ENCODE data around the gene OR52A1.
"Not testable (repeated sequence)": the region's sequence is repeated elsewhere in the genome, so short reads cannot be mapped to it uniquely, and the experiment has no call there.

OR52A1 gene

GRCh38 chr11:5154657-5155056 lies at the start of gene OR52A1:
Gene OR52A1, minus strand, starts transcription at chr11:5154757. Its CDS starts 2,388 bp downstream, at chr11:5152369.
- no peak for DNase-seq (ENCODE audit: low spot score)

GRCh38 chr11:5203366-5203765 lies 48.8 kb upstream of the OR52A1 start:
- no peak for DNase-seq (ENCODE audit: low spot score)

- DNase-seq (ENCODE audit: low spot score): no peak
Measured at GRCh38 chr11:5200582-5200981, 46.0 kb upstream of the OR52A1 start, which contains the start of gene OR51V1. Gene OR51V1, minus strand, starts transcription at chr11:5200682. Its CDS starts 0 bp downstream, at chr11:5200682.

GRCh38 chr11:5198285-5198684 lies 43.7 kb upstream of the OR52A1 start:
- DNase-seq (ENCODE audit: low spot score): no peak

- DNase-seq (ENCODE audit: low spot score): no peak
Measured at GRCh38 chr11:5197536-5197935, 43.0 kb upstream of the OR52A1 start.

- no peak for DNase-seq (ENCODE audit: low spot score)
Measured at GRCh38 chr11:5196731-5197130, 42.2 kb upstream of the OR52A1 start.

- no peak for DNase-seq (ENCODE audit: low spot score)
Measured at GRCh38 chr11:5196067-5196466, 41.5 kb upstream of the OR52A1 start.

GRCh38 chr11:5192738-5193137 lies 38.2 kb upstream of the OR52A1 start:
- no peak for DNase-seq (ENCODE audit: low spot score)

- DNase-seq (ENCODE audit: low spot score): no peak
Measured at GRCh38 chr11:5188201-5188600, 33.6 kb upstream of the OR52A1 start.

GRCh38 chr11:5178046-5178837 lies 23.7 kb upstream of the OR52A1 start:
- DNase-seq (ENCODE audit: low spot score): no peak

GRCh38 chr11:5174934-5175333 lies 20.4 kb upstream of the OR52A1 start:
- no peak for DNase-seq (ENCODE audit: low spot score)

GRCh38 chr11:5171856-5172255 lies 17.3 kb upstream of the OR52A1 start:
- no peak for DNase-seq (ENCODE audit: low spot score)

- DNase-seq (ENCODE audit: low spot score): not testable (repeated sequence)
Measured at GRCh38 chr11:5165898-5166297, 11.3 kb upstream of the OR52A1 start.

GRCh38 chr11:5164807-5165206 lies 10.2 kb upstream of the OR52A1 start:
- DNase-seq (ENCODE audit: low spot score): not testable (repeated sequence)

GRCh38 chr11:5161045-5161444 lies 6.5 kb upstream of the OR52A1 start:
- not testable (repeated sequence) for DNase-seq (ENCODE audit: low spot score)

GRCh38 chr11:5160217-5160616 lies 5.7 kb upstream of the OR52A1 start:
- DNase-seq (ENCODE audit: low spot score): not testable (repeated sequence)

GRCh38 chr11:5159806-5160205 lies 5.2 kb upstream of the OR52A1 start:
- DNase-seq (ENCODE audit: low spot score): no peak

GRCh38 chr11:5153574-5154431 lies 754 bp downstream of the OR52A1 start:
- no peak for DNase-seq (ENCODE audit: low spot score)

- no peak for DNase-seq (ENCODE audit: low spot score)
Measured at GRCh38 chr11:5151713-5152153, 2.8 kb downstream of the OR52A1 start.

GRCh38 chr11:5144206-5144605 lies 10.4 kb downstream of the OR52A1 start:
- DNase-seq (ENCODE audit: low spot score): not testable (repeated sequence)

GRCh38 chr11:5137996-5138395 lies 16.6 kb downstream of the OR52A1 start, which contains the start of gene OR52A5:
Gene OR52A5, minus strand, starts transcription at chr11:5138356. Its CDS starts 5,714 bp downstream, at chr11:5132642.
- no peak for DNase-seq (ENCODE audit: low spot score)

- no peak for DNase-seq (ENCODE audit: low spot score)
Measured at GRCh38 chr11:5137014-5137413, 17.5 kb downstream of the OR52A1 start.

GRCh38 chr11:5136261-5136660 lies 18.3 kb downstream of the OR52A1 start:
- no peak for DNase-seq (ENCODE audit: low spot score)
